Fibroblast of peridontal ligament (primary cell): ENCODE measurements around the gene CCT7.
"Not testable (repeated sequence)": the region's sequence is repeated elsewhere in the genome, so short reads cannot be mapped to it uniquely, and the experiment has no call there.

Source experiments
- DNase-seq: peaks from one replicate; pipeline ENCODE4 v3.0.0-alpha.2; 2010; ENCODE audit errors: extremely low read depth

CCT7 gene

DNA sequence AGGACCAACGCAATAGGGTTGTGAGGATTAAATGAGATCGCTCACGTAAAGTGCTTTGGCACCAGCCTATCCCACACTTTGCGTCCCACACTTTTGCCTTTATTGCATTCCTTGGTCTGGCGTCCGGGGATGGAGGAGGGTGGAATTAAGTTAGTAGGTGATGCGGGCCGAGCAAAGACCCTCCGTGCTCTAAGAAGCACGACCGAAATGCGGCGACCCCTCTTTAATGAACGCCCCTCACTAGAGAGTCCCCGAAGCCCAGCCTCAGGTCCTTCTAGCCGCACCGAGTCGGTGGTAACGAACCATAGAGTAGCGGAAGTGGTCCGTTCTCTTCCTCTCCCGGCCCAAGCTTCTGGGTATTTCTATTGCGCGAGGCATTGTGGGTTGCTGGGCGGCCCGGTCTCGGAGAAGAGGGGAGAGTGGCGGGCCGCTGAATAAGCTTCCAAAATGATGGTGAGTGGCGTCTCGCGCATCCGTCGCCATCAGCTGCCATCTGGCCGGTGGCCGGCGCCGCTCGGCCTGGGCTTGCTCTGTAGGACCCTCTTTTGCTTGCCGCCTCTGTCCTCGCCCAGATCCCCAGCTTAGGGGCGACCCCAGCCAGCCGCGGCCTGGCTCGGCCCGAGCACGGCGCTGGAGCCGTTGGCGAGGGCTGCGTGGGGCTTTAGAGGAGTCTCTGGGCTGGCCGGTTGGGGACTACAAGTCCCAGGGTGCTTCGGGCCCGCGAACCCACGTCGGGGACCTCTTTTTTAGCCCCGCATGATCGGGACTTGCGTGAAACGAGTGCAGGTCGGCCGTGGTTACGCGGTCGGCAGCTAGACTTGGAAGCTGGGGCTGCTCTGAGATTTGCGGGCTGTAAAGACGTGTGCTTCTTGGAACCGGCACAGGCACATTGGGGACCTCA, at the start of gene CCT7:
CCT7 (plus strand) TSS at position 377 of the 901 bp plus-strand sequence; CDS start at position 448, 71 bp downstream.
- peak; percentile 87 for DNase-seq

DNA sequence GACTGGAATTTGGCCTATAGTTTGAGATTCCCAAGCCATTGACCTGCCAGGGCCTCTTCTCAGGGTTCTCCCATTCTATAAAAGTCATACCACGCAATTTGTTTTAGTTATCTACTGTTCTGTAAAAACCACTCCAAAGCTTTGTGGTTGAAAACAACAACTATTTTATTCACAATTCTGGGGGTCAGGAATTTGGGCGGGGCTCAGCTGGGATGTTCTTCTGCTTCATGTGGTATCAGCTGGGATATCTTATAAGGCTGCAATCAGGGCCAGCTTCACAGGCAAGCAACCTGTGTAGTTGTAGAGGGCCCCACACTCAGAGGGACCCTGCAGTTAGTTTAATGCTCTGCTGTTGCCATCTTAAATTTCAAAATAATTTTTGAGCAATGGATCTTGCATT, 48.1 kb upstream of the CCT7 start:
- DNase-seq = no peak

DNA sequence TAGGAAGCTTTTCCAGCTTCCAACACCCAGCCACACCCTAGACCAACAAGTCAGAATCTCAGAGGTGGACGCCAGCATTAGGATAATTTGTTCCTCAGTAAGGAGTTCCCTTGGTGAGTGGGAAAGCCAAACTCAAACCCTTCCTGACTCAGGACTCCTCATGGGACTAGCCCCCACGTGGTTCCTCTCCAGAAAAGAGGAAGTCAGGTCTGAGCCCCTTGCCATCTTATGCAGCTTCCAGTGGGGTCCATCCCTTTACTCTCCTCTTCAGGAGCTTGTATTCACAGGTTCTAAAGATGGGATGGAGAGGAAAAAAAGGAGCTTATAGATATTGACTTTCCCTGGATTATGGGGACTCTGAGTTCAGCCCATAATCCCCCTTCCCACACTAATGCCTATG, 46.6 kb upstream of the CCT7 start:
- no peak for DNase-seq

DNA sequence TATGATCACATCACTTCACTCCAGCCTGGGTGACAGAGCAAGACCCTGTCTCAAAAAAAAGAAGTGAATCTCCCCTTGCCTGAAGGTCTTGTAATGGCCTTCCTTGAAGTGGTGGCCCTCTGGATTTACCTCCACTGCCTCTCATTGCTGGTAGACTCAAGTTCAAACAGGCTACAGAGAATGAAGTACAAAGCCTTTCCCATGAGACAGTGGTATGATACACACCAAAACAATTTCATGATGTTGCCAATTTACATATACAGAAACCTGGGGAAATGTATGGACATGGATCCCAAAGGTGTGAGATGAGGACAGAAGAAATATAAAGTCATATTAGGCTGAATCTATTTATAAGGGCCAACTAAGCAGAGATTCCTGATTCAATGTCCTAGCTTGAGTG, 36.5 kb upstream of the CCT7 start:
- DNase-seq = no peak

DNA sequence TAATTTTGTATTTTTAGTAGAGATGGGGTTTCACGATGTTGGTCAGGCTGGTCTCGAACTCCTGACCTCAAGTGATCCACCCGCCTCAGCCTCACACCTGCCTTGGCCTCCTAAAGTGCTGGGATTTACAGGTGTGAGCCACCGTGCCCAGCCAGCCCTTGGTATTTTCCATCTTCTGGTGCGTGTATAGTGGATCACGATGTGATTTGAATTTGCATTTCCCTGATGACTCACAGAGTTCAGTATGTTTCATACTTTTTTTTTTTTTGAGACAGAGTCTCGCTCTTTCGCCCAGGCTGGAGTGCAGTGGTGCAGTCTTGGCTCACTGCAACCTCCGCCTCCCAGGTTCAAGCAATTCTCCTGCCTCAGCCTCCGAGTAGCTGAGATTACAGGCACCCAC, 33.8 kb upstream of the CCT7 start:
- not testable (repeated sequence) for DNase-seq

DNA sequence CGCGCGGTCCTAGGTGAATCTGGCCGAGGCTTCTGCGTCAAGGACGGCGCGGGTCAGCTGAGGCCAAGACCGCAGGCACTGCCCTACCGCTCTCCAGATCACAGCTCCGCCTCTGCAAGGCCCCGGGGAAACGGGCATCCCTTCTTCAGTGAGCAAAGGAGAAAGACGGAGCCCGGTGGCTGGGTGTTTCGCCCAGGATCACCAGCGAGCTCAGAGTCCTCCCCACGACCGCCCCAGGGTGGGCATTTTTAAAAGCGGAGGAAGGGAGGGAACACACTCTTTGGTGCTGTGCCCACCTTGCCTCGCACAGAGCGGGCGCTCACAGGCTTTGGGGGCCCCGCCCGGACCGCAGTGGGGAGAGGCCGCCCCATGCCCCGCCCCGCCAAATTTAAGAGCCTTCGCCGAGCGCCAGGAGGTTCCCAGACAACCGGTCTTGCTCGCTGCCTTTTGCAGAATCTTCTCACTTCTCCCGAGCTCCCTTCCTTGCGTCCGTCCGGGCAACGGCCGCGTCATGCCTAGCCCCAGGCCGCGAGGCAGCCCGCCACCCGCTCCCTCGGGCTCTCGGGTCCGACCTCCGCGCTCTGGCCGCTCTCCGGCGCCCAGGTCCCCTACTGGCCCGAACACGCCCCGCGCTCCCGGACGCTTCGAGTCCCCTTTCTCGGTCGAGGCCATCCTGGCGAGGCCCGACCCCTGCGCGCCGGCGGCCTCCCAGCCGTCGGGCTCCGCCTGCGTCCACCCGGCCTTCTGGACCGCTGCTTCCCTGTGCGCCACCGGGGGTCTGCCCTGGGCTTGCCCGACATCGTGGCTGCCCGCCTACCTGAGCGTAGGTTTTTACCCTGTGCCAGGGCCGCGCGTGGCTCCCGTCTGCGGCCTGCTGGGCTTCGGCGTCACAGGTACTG, 31.7 kb upstream of the CCT7 start, which contains the start of gene NOTO:
NOTO (plus strand) TSS at position 419 of the 899 bp plus-strand sequence; CDS start at position 512, 93 bp downstream.
- DNase-seq = no peak

DNA sequence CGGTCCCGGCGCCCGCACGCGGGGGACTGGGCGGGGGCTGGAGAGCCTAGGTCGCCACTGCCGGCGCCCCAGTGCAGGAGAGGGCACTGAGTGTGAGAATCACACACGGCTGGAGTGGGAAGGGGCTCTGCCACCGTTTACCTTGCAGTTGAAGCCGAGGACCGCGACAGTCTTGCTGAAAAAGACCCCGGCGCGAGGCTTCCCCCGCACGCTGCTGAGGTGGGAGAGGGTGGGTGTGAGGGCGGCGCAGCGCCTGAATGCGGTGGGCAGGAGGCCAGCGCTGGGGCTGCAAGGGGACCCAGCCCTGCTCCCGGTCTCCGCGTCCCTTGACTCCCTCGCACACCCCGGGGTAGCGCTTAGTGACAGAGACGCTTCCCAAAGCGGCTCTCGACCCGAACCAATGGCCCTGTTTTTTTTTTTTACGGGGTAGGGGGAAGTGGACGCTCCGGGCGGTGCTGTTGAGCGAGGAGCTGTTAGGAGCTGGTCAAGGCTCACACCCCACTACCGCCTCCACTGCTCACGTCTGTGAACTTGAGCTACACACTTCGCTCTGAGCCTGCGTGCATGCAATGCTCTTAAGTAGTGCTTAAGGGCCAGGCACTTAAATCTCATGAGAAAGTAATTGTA, 30.9 kb upstream of the CCT7 start:
- no peak for DNase-seq

DNA sequence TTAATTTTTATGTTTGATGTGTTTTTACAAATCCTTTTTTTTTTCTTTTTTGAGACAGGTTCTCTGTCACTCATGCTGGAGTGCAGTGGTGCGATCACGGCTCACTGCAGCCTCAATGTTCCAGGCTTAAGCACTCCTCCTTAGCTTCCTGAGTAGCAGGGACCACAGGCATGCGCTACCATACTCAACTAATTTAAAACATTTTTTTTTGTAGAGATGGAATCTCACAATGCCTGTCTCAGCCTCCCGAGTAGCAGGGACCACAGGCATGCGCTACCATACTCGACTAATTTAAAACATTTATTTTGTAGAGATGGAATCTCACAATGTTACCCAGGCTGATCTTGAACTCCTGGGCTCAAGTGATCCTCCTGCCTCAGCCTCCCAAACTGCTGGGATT, 28.5 kb upstream of the CCT7 start:
- peak; percentile 33 for DNase-seq

DNA sequence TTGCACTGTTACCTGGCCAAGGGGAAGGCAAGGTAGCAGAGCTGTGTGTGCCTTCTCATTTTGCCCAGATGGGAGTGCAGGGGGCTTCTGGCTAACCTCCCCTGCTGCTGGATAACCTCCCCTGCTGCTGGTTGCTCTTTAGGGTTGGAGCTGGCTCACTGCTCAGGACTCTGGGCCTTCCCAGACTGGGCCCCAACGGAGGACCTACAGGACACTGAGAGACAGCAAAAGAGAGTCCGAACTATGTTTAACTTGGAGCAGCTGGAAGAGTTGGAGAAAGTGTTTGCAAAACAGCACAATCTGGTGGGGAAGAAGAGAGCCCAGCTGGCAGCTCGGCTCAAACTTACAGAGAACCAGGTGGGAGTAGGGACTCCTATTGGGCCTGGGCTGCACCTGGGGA, 25.9 kb upstream of the CCT7 start:
- no peak for DNase-seq

DNA sequence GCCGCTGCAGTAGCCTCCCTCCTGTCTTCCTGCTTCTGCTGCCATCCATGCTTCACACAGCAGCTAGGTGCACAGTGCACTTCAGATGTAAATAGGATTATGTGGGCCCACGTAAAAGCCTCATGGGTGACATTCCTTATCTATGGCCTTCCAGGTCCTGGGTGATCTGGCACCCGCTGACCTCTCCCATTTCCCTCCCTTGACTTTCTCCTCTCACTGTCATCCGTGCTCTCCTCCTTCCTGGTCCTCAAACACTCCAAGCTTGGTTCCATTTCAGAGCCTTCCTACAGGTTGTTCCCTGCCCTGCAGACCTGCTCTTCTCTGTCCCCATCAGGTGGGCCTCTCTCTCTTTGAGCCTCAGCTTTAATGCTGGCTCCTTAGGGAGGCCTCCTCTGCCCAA, 24.1 kb upstream of the CCT7 start:
- no peak for DNase-seq

DNA sequence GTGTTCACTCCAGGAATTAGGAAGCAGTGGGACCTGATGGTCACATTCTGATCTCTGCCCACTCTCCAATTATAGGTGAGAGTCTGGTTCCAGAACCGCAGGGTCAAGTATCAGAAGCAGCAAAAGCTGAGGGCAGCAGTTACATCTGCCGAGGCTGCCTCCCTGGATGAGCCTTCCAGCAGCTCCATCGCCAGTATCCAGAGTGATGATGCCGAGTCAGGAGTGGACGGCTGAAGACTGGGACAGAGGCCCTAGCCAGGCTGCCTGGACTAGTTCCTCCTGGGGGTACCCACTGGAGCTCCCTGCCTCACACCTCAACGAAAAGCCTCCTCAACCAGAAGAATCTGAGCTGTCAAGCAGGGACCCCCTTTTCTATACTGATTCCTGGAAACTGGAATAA, 23.4 kb upstream of the CCT7 start:
- DNase-seq = no peak

DNA sequence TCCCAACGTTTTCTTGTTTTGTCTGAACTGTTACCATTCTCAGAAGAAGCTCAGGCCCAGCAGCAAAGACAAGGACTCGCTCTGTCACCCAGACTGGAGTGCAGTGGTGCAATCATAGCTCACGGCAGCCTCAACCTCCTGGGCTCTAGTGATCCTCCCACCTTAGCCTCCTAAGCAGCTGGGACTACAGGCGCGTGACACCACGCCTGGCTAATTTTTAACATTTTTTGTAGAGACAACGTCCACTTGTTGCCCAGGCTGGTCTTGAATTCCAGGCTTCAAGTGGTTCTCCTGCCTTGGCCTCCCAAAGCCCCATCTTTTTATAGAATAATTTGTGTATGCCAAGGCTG, 22.0 kb upstream of the CCT7 start:
- DNase-seq = no peak

DNA sequence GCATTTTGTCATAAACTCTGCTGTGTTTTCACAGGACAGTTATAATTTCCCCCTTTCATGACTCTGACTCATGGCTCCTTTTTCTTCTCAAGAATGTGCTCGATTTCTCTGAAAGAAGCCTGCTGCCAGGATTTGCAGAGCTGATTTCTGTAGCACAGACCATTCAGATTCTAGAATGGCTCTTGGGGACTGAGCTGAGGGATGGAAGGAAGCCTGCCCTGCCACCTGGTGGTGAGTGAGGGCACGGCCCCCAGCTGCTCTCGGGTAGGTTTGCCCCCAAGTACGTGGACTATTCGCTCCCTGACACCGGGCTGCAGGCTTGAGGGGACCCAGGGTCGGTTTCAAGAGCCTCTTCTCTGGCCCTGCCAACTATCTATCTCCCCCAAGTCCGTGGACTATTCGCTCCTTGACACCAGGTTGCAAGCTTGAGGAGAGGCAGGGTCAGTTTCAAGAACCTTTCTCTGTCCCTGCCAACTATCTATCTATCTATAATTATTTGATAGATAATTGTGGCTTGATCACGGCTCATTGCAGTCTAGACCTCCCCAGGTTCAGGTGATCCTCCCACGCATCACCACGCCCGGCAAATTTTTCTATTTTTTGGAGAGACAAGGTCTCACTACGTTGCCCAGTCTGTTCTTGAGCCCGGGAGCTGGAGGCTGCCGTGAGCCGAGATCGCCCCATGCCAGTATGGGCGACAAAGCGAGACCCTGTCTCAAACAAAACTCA, 21.5 kb upstream of the CCT7 start:
- peak; percentile 93 for DNase-seq

DNA sequence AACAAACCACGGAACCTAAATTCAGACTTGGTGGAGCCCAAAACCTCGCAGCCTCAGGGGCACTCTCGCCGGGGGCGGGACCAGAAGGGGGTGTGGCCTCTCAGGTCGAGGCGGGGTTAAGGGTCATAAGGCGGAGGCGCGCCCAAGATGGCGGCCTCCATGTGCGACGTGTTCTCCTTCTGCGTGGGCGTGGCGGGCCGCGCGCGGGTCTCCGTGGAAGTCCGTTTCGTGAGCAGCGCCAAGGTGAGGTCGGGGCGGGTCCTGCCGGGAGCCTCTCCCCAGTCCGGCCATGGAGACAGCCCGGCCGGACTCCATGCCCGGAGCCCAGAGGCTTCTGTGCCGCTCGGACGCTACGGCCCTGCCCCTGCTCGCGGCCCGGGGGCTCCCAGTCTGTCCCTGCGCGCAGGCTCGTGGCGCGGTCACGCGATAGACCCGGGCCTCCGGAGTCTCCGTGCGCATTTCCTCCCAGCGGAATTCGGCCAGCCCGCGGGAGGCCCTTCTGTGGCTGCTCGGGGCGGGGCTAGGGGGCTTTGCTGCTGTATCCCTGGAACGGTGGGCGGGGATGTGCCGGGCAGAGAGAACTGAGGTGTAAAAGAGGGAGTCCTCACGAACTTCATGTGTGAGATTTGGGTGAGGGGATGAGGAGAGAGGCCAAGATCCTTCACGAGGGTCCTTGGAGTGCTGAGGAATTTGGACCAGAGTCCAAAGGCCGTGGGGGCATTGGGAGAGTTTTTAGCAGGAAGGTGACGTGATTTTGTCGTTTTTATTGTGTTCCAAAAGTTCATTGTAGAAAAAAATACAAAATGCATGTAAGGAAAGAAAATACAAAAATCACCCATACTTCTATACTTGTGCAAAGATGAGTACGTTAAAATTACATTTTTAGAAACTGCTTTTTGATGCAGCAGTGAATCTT, 19.7 kb upstream of the CCT7 start, which contains the start of gene SMYD5:
SMYD5 (plus strand) TSS at position 126 of the 916 bp plus-strand sequence; CDS start at position 148, 22 bp downstream.
- peak; percentile 77 for DNase-seq

DNA sequence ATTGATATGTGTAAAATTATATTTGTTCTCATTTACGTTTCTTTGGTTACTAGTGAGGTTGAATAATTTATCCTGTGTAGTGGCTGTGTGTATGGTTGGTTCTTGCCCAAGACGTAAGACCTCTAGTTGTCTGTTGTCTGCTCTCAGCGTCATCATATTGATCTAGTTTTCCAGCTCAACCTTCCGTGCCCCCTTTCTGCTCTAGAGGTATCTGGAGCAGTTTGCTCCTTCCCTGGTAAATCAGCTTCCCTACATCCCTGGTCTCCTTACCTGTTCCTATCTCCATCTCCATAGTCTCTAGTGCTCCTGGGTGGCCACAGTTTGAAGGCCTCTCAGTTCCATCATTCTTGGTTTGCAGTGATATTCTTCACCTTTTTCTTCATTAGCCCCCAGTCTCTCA, 18.9 kb upstream of the CCT7 start:
- no peak for DNase-seq

DNA sequence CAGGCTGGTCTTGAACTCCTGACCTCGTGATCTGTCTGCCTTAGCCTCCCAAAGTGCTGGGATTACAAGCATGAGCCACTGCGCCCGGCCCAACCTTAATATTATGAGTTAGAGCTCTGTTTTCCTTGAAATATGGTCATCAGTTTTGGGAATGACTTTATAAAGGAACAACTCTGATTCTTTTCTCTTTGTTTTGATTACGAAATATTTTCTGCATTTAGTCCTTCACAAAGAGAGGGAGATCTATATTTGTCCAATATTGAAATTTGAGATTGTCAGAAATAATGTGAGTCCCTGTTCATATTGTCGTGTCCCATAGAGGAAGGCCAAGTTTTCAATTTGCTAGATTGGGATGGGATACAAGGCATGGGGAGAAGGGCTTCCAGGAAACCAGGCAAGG, 16.9 kb upstream of the CCT7 start:
- no peak for DNase-seq

DNA sequence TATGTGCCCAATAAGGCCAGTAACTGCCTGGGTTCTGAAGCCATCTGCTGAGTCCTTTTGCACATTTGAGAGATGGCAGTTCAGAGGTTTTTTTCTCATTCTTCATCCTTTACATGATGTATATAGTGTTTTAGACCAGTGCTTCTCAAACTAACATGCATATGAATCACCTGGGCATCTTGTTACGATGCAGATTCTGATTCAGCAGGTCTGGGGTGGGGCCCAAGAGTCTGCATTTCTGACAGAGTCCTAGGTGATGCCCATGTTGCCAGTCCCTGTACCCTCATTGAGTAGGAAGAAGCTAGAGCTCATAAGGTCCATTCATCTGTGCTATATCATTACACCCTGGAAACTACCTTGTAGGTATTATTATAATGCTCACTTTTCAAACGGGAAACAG, 16.3 kb upstream of the CCT7 start:
- DNase-seq = no peak

DNA sequence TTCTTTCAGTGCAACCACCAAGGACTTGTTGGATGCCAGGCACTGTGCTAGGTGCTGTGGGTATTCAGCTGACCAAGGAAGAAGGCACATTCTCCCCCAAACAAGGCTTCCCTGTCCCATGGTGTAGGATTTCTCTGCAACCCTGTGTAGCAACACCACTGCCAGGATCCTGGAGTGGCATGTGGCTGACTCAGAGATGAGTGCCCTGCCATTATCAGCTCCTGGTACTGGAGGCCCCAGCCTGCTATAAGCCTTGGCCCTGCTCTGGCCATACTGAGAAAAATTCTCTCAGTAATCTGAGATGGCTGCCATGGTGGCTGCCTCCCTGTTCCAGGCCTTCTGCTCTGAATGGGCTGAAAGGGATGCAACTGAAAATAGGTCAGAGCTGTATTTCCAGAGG, 15.8 kb upstream of the CCT7 start:
- peak; percentile 50 for DNase-seq

DNA sequence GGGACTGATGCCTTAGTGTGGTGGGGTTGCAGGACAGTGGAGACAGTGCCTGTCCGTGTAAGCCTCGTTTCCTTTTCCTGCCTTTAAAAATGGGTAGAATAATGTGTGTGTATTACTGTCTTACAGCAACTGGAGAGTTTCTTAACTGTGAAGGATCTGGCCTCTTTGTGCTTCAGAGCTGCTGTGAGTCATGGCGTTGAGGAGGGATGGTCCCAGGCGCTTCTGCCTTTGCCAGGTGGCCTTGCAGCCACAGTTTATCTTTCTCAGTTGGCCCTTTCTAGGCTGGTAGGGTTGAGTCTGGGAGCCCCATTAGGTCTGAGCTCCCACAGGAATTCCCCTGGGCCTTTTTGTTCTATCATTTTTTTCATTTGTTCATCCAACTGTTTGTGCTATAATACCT, 10.3 kb upstream of the CCT7 start:
- no peak for DNase-seq
